GM12864 (cell line): ENCODE results near the gene SPANXN3.
"Not testable (repeated sequence)": the region's sequence is repeated elsewhere in the genome, so short reads cannot be mapped to it uniquely, and the experiment has no call there.

Experiments used
- DNase-seq: peaks from one replicate; pipeline ENCODE4 v3.0.0-alpha.2; 2011; ENCODE audit warnings: low read depth
- H3K4me3 ChIP-seq: 2 replicates; pipeline ENCODE4 v1.5.1; 2011; ENCODE audit warnings: mild to moderate bottlenecking, low read depth, low read length, control low read depth
- TF ChIP-seq, protein P1 (sequence below): IDR thresholded peaks from 2 replicates; pipeline ENCODE4 v1.5.1; 2011; ENCODE audit warnings: low read depth, mild to moderate bottlenecking, moderate library complexity, low read length, control low read depth, inconsistent platforms; ENCODE audit errors: missing control alignments

Gene SPANXN3, protein sequence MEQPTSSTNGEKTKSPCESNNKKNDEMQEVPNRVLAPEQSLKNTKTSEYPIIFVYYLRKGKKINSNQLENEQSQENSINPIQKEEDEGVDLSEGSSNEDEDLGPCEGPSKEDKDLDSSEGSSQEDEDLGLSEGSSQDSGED

GRCh38 chrX:143517375-143517774 lies at the start of gene SPANXN3:
Gene SPANXN3, minus strand, starts transcription at chrX:143517475. Its CDS starts 84 bp downstream, at chrX:143517391.
- not testable (repeated sequence) for DNase-seq, H3K4me3 ChIP-seq

- TF ChIP-seq, protein P1, sequence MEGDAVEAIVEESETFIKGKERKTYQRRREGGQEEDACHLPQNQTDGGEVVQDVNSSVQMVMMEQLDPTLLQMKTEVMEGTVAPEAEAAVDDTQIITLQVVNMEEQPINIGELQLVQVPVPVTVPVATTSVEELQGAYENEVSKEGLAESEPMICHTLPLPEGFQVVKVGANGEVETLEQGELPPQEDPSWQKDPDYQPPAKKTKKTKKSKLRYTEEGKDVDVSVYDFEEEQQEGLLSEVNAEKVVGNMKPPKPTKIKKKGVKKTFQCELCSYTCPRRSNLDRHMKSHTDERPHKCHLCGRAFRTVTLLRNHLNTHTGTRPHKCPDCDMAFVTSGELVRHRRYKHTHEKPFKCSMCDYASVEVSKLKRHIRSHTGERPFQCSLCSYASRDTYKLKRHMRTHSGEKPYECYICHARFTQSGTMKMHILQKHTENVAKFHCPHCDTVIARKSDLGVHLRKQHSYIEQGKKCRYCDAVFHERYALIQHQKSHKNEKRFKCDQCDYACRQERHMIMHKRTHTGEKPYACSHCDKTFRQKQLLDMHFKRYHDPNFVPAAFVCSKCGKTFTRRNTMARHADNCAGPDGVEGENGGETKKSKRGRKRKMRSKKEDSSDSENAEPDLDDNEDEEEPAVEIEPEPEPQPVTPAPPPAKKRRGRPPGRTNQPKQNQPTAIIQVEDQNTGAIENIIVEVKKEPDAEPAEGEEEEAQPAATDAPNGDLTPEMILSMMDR: no peak
- H3K4me3 ChIP-seq: no peak overlapping the region
- no peak for DNase-seq
Observed at GRCh38 chrX:143536176-143536575, 18.9 kb upstream of the SPANXN3 start.

- not testable (repeated sequence) for DNase-seq, H3K4me3 ChIP-seq
Observed at GRCh38 chrX:143502196-143502595, 15.1 kb downstream of the SPANXN3 start.

GRCh38 chrX:143500751-143501150 lies 16.5 kb downstream of the SPANXN3 start:
- TF ChIP-seq, protein P1: no peak
- DNase-seq: no peak
- H3K4me3 ChIP-seq: no peak overlapping the region

DNA sequence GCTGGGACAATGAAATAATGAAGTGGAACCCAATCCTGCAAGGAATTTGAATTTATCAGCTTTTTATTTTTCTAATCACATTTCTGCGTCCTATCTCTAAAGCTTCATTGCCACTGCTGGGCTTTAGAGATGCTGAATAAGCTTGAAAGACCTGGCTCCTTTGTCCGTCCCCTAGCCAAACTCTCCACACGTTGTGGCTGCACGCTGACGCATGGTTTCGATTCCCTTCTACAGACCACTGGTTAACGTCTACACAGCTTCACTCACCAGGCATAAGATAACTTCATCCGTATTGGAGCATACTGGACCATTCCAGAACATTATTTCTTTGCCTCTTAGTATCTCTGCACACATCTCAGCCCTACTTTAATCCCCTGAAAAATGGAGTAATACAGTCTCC lies 31.2 kb downstream of the SPANXN3 start:
- no peak overlapping the region for H3K4me3 ChIP-seq
- no peak for DNase-seq
- TF ChIP-seq, protein P1: no peak

DNA sequence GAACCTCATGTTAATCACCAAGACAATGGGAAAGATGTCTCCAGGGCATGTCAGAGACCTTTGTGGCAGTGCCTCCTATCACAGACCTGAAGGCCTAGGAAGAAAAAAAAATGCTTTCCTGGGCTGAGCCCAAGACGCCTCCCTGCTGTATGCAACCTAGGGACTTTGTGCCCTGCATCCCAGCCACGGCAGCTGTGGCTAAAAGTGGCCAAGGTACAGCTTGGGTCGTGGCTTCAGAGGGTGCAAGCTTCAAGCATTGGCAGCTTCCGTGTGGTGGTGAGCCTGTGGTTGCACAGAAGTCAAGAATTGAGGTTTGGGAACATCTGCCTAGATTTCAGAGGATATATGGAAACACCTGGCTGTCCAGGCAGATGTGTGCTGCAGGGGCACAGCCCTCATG lies 40.5 kb downstream of the SPANXN3 start:
- no peak for DNase-seq
- TF ChIP-seq, protein P1: no peak
- H3K4me3 ChIP-seq: no peak overlapping the region

GRCh38 chrX:143472347-143472938 lies 44.8 kb downstream of the SPANXN3 start:
- no peak overlapping the region for H3K4me3 ChIP-seq
- TF ChIP-seq, protein P1: no peak
- no peak for DNase-seq

DNA sequence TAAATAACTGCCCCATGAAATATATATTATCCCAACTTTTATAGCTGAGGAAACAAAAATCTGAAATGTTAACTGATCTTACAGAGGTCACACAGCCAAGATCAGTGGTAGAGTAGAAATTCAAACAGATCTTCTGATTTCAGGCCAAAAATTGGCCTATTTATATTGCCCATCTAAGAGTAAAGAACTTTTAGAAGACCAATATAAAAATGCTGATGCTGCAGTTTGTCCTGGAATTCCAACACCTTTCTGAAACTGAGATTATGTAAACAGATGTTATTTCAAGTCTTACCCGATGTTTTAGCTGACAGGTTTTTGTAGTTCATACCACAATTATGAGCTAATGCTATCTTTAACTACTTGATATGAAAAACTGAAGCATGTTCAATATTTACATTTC lies 51.1 kb downstream of the SPANXN3 start:
- no peak for DNase-seq
- H3K4me3 ChIP-seq: no peak overlapping the region
- TF ChIP-seq, protein P1: no peak
